ENCODE measurements around the gene METTL9.

DNA sequence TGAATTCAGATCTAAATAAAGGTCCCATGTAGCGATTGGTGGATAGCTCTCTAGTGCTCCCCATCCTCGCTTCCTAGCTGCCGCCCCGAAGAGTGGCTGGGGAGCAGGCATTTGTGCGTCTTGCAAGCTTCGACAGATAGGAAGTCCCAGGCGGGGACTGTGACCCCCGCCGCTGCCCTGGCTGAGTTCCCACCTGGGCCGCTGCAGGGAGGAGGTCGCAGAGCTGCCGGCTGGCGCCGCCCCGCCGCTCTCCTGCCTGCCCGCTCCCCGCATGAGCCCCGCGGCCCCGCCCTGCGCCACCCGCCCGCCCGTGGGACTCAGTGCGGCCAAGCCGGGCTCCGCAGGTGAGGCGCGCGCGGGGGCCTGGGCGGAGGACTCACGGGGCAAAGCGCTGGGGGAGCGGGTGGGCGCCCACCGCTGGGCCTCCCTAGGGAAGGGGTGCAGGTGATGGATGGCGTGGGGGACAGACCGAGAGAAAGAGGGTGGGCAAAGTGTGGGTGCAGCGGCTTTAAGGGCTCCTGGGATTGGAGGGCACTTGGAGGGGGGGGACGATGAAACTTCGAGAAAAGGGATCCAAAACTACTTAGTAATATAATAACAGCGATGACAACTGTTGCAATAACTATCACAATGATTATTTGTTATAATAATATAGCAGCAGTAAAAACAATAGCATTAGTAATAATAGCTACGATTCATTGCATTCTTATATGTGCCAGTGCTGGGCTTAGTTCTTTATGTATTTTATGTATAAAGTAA lies 64.7 kb downstream of the METTL9 start, which contains the start of gene OTOA:
- TF ChIP-seq, protein P1, sequence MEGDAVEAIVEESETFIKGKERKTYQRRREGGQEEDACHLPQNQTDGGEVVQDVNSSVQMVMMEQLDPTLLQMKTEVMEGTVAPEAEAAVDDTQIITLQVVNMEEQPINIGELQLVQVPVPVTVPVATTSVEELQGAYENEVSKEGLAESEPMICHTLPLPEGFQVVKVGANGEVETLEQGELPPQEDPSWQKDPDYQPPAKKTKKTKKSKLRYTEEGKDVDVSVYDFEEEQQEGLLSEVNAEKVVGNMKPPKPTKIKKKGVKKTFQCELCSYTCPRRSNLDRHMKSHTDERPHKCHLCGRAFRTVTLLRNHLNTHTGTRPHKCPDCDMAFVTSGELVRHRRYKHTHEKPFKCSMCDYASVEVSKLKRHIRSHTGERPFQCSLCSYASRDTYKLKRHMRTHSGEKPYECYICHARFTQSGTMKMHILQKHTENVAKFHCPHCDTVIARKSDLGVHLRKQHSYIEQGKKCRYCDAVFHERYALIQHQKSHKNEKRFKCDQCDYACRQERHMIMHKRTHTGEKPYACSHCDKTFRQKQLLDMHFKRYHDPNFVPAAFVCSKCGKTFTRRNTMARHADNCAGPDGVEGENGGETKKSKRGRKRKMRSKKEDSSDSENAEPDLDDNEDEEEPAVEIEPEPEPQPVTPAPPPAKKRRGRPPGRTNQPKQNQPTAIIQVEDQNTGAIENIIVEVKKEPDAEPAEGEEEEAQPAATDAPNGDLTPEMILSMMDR (conservative IDR thresholded peaks at IDR 0.05; ENCODE audit: low read length): no peak
- no peak for TF ChIP-seq EZH2phosphoT487 (IDR thresholded peaks at IDR 0.05; ENCODE audit: borderline replicate concordance, low read depth, low read length)
